ENCODE data around the gene FAM43A.

Gene FAM43A

DNA sequence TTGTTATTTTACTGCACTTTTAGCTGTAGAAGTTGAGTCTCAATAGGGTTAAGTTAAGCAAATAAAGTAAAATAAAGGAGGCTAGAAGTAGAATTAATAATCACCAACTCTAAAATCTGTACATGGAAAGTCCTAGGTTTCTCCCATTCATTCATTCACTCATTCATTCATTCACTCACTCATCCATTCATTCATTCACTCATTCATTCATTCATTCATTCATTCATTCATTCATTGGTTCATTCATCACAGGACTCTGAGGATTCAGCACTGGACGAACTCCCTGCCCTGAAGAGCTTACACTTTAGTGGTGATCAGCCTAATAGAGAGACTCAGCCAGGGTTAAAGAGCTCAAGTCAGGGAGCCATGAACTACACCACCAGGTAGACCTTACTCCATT lies 9.2 kb upstream of the FAM43A start:
- DNase-seq, result no peak

DNA sequence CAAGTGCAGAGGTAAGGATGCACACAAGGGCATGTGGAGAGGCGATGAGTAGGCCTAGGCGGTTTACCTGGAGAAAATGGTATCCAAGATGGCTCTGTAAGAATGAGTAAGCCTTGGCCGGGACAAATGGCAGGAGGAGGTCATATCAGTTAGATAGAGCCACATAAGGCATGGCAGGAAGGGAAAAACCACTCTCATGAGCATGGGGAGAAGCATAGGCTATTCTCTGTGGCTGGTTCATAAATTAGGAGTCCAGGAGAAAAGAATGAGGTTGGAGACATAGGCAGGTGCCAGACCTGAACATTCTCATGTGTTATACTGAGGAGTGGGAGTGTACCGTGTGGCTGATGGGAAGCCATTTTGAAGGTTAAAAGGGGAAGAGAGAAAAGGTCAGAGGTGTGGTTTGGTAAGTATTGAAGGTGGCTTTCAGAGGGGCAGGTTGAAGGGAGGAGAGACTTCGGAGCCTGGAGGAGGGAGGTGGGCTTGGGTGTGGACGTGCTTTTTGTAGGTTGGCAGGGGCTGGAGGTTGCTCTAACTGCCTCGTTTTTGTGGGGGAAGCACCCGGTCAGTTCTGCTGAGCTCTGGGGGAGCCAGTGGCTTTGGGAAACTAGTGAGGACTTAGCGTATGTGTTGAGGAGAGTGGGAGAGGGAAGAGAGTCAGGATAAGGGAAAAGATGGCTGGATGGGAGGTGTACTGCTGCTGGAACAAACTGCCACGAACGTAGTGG lies 4.6 kb upstream of the FAM43A start:
- DNase-seq, result no peak

DNA sequence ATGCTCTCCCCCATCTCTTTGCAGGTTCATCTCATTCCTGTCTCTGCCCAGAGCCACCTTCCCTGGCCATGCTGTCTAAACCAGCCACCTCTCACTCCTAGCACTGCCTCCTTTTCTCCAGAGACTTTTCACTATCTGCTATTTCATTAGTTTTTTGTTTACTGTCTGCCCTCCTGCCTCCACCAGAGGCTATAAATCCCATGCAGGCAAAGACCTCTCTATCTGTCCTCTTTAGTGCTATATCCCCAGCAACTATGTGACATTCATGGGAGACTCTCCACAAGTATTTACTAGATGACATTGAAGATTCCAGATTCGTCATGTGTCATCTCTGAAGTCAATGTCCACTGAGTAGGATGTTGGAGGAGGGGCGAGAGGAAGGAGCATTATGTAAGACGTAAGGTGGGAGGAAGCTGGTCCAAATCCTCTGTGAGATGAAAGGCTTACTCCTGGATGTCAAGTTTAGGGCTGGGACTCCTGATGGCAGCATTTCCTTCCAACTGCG lies 3.4 kb upstream of the FAM43A start:
- DNase-seq, result no peak

DNA sequence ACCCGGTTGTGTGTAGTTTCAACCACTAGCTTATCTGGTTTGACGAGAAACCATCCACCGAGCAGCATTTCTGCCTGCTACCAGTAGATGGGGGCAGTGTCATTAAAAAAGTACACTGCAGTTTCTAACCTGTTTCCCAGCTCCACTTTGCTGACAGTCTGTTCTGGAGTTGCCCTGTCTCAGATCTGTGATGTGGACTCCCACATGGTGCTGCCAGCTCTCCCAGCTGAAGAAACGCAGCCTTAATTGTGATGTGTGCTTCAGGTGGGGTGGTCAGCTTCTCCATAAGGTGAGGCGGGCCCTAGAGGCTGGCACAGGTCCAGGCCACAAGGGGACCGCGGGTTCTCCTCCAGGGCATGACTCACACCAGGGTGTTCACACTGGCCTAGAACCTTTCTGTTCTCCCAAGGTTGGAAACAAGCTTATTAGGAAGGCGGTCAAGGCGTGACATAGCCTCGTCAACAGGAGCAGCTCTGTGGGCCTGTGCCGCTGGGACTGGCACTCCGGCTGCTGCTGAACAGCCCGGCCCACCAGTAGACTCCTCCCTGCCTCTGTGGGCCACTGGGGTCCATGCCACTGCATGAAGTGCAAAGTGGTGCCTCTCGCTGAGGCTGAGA lies 2.9 kb upstream of the FAM43A start:
- peak; percentile 81 for DNase-seq

DNA sequence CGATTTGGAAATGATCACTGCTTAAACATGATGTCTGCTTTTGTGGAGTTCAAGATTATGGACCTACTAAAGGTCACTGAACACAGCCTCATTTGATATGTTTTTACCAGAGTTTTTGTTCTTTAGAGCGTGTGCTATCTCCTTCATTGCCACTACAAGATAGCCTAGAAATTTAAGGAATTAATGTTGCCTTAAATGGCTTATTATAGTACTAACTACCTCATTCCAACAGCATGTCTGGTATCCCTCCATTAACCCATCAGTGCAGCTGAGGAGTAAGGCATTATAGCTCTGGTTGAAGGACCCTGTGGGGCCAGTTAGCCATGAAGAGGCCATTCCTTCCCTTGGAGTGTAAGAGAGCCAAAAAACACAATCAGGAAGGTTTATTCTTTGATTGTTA lies 2.3 kb upstream of the FAM43A start:
- no peak for DNase-seq

DNA sequence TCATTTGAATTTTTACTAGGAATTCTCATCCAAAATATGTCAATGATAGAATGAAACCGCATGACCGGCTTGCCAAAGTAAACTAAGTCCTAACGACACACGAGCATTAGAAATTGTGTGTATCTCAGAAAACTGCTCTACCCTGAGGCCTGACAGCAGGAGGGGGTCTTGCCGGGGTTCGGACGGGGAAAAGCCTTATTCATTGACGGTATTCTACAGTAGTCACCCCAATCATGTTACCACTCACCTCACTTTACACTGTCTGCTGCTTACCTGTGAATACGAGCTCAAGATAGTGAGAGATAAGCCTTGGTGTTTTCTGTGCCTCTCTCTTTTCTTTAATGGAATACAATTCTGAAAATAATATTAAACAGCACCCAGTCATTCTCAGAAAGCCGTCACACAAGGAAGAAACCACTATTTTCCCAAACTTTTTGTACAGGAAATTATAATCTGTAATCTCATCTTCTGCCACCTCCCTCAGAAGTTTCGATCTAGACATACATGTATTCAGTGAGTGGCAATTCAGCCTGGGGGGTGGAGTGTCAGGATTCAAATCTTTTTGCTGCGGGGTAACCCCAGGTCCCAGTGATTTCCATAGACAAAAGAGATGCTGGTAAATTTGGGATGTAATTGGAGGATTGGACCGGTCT lies 492 bp upstream of the FAM43A start:
- DNase-seq, result no peak

DNA sequence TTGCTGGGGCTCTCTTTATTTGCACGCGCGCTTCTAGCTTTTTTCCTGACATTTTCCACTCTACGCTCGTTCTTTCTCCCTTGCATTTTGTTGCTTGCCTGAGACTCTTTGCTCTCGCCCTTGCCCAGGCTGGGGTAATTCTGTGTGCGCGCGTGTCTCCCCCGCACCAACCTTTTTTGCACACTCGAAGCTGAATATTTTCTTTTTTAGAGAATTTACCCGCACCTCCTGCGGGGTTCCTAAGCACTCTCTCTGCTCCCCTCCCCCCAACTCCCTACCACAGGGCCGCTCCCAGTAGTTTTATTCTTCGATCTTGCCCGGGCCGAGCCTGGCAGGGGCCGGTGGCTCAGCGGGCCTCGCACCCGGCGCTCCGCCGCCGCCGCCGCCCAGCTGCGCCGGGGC lies 732 bp downstream of the FAM43A start:
- no peak for DNase-seq

DNA sequence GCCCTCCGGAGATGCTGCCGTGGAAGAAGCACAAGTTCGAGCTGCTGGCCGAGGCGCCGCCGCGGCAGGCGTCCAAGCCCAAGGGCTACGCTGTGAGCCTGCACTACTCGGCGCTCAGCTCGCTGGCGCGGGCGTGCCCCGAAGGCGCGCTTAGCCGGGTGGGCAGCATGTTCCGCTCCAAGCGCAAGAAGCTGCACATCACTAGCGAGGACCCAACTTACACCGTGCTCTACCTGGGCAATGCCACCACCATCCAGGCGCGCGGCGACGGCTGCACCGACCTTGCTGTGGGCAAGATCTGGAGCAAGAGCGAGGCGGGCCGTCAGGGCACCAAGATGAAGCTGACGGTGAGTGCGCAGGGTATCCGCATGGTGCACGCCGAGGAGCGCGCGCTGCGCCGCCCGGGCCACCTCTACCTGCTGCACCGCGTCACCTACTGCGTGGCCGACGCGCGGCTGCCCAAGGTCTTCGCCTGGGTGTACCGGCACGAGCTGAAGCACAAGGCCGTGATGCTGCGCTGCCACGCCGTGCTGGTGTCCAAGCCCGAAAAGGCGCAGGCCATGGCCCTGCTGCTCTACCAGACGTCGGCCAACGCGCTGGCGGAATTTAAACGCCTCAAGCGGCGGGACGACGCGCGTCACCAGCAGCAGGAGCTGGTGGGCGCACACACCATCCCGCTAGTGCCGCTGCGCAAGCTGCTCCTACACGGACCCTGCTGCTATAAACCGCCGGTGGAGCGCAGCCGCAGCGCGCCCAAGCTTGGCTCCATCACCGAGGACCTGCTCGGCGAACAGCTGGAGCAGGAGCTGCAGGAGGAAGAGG lies 1.3 kb downstream of the FAM43A start:
- peak; percentile 92 for DNase-seq

DNA sequence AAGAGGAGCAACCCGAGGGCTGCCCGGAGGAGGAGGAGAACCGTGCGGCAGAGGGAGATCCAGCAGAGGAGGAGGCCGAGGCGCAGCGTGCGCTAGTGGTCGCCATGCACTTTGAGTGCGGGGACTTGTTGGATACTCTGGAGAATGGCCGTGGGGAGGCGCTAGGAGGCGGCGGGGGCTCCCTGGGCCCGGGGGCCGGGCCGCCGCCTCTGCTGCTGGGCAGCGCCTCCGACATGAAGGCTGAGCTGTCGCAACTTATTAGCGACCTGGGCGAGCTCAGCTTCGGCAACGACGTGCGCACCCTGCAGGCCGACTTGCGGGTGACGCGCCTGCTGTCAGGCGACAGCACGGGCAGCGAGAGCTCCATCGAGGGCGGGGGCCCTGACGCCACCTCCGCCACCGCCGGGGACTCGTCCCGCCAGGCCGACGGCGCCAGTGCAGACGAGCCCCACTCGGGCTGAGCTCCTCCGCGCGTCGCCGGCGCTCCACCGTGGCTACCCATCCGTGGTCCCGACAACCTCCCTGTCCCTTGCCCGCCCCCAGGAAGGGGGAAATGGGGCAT lies 2.0 kb downstream of the FAM43A start:
- no peak for DNase-seq

DNA sequence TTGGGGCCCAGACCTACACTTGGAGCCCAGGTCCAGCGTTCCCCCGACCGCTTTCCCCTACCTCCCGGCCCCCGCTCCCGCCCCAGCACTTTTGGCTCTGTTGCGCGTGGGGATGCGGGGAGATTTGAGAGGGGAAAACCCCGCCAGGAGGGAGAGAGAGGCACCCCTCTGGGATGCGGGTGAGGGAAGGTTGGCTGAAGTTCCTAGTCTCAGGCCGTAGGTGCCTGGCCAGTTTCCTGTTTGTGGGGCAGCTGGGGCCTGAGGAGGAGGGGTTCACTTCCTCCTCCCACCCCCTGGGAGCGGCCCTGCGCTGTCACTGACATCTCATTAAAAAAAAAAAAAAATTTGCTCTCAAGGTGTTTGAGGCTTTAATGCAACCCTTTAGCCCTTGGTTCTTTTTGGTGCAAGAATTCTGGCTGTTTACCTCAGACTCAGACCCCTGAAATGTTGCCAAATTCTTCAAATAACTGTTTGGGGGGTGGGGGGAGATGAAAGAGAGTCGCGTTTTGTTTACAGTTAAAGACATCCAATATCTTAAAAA lies 2.6 kb downstream of the FAM43A start:
- DNase-seq, result peak; percentile 49

DNA sequence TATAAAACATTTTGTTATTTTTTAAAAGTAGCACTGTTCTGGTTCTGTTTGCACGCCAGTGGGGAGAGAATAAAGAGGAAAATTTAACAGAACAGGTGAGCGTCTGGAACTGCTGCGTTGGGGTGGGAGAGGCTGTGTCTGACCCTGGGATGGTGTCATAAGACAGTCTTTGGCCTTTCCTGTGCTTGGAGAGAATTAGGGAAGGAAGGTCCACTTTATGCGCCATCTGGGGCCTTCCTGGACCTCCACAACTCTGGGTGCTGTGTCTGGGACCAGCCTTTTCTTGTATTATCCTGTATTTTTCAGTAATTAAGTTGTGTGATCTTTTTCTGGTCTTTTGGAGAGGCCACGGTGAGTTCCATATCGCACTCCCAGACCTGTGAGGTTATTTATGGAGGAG lies 3.3 kb downstream of the FAM43A start:
- no peak for DNase-seq

DNA sequence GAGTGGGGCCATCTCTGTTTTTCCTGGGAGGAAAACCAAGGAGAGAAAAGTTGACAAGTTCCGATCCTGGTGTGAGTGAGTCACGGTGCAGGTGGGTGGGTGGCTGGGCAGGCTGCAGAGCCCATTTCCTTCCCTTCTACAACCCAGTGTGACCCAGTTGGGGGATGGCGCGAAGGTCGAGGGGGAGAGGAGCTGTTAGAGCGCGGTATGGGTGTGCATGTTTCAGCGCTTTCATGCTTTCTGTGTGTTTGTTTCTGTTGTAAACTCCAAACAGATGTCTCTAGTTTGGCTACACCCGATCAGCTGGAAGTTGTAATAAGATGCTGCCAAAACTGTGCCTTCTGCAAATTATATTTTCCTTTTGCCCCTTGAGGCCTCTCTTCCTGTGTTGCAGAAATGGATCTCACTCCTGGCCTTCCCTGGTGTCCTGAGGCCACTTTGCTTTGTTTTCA lies 3.8 kb downstream of the FAM43A start:
- no peak for DNase-seq

DNA sequence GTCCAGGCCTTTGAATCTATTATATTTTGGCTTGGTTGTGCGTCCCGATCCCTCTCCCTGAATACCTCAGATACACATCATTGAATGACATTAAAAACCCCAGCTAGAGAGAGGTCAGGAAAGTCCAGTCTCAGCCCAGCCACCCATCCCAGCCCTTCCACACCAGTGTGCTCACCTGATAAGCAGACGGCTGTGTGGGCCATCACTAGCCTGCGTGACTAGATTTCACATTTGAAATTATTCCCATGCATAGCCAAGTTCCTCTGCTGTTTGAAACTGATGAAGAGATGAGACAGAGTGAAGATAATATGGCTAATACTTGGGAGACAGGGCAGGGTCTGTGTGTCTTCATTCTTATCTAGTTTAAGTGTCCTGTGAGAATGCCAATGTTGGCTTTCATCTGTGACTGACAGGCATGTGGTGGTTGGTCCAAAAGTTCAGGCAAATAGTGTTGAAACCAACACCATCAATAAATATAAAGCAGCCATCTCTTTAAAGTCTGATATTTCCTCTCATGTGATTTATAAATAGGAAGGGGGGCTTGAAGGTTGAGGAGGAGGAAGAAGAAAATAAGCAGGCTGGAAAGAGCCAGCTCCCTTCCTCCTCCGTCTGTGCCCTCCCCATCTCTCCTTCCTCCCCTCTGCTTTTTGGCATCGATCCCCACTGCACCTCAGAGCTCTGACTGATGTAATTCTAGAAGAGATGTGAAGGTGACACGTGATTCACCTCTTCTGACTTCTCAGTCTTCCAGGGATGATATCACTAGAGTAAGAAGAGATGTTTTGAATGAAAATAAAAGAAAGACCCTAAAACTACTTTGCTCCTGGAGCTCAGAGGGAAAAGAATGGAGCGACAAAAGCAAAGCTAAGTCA lies 5.1 kb downstream of the FAM43A start:
- no peak for DNase-seq

DNA sequence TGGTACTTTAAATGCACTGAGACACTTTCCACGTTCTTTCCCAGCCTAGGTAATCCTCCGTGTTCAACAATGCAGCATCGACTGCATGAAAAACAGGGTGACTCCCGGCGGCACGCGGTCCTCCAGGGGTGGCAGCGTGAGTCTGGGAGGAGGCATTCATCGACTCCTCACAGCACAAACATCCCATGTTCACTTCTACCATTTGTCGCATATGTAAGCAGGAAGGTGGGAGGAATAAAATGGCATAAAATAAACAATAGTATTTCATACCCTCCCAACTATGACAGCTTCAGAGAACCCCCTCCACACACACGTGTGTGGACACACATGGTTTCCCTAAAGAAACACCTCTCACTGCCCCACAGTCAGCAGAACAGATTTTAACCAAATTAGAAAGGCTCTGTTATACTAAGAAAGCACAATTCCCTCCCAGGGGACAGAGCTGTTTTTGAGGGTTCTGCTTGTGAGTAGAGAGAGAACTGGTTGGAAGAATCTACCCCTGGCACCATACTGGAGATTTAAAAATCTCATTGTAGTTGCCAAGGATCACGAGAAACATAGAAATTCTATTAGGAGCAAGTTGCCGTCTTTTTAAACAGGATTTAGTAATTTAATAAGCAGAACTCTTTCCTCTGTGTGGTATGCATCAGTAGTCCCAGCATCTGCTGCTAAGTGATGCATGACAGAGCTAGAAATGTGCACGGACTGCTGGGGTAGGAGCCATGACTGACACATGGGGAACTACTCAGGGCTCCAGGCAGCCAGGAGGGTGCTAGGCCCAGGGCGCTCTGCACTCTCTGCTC lies 6.0 kb downstream of the FAM43A start:
- DNase-seq, result peak; percentile 69

DNA sequence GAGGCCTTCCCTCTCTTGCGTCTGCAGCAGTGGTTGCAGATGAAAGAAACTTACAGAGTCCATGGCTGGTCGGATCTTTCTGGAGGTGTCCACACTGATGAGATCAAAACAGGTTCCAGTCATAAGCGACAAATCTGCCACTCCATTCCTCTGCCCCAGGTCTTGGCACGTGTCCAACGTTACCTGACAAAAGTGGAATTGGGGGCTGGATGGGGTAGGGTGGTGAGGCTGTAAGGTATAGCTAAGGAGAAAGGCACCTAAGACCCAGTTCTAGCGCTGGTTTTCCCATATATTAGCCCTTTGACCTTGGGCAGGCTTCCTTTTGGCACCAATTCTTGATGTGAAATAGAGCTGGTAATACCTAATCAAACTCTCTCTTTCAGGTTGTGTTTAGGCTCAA lies 11.0 kb downstream of the FAM43A start:
- DNase-seq, result no peak

DNA sequence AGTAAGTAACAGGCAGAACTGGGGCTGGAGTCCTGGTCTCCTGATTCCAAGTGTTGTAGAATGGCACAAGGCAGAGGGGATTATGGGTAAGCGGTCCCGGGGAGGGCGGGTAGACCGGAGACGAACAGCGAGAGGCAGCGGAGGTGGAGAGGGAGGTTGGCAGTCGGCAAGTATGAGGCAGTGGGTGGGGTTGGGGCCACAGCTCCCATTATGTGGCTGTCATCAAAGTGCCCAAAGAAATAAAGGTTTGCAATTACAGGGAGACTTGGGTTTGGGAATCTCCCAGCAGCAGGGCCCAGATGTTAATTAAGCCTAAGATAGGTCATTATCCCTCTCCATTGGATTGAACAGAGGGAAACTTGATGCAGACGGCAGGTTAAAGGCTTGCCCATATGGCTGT lies 16.9 kb downstream of the FAM43A start:
- no peak for DNase-seq

DNA sequence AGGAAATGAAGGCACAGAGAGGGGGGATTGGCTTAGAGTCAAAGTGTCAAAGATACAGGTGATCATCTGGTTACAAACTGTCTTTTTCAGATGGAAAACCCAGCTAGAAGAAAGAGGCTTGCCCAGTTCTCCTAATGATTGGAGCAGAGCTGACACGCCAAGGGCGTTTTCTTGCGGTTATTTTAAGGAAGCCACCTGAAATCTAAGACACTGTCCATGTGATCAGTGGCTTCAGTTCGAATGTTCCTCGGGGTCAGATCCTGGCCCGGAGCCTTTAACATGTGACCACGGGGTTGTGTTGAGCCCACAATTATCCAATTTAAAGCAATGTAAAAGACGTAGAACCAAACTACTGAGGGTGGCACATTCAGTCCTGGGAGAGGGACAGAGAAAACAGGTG lies 19.5 kb downstream of the FAM43A start:
- DNase-seq, result no peak

DNA sequence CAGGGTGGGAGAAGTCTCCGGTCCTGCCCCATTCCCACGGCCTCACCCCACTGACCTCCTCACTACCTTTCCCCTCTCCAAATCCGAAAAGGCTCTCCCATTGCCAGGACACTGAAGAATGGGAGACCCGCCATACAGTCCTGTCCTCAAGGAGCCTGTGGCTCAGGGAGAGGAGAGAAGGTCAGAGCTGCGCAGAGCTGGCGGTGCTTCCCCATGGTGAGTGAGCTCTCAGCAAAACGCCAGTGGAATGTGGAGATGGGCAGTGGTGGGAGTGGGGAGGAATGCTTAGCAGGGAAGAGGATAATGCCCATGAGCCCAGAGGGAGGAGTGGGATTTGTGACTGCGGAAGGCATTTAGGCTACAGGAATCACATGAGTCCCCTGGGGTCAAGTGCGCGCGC lies 20.1 kb downstream of the FAM43A start:
- DNase-seq, result no peak

DNA sequence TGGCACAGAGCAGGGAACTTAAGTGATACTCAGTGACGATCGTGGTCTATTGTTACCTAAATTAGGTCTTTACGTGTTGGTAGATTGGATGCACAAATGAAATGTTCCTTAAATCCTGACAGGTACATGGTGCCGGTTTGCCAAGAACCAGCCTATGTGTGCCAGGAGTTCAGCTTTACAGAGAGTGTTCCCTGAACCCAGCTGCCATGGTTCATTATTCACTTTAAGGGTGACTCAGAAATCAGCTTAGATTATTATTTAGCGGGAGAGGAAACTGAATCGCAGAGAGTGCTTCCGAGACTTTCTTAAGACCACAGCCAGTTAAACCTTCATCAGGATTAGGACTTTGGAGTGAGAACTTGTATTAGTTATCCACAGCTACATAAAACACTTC lies 21.5 kb downstream of the FAM43A start:
- no peak for DNase-seq

DNA sequence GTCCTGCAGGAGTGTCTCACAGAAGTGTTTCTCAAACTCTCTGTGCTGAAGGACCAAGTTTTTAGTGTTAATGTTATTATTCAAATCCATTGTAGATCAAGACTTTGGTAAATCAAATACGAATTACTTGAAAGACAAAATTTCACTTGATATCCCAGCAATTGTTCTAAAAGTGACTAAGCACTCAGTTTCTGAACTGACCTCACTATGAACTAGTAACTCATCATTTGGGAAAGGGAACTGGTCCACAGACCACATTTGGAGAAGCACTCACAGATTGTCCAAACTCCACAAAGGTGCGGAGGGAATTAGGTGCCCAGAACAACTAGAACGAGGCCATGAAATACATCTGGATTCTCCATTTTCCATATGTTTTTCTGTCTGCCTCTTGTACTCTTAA lies 25.6 kb downstream of the FAM43A start:
- DNase-seq, result no peak

DNA sequence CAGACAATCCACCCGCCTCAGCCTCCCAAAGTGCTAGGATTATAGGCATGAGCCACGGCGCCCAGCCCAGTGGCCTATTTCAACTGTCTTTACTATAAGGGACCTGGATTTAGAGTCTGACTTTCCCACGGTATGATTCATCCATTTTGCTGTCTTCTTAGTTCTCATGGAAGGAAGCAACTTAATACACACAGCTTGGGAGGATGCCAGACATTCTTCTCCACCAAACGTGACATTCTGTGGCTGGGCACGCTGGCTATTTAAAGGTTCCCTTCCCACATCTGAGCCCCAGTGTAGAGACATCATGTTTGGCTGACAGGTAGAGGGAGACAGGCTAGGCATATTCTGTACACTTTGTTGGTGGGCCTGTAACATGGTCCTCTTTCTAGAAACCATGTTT lies 26.2 kb downstream of the FAM43A start:
- DNase-seq, result no peak

All from retina (tissue), 1 donor.